Measurements from ENCODE around the gene RPS14. TPM values are rescaled to one million over a fixed set of nuclear protein-coding genes. Genes with fewer than 3 reads are reported as not detected.

The RPS14 gene
- total and polyA plus RNA-seq, 7 donors: 977 to 3,049 (median 1,443) TPM

DNA sequence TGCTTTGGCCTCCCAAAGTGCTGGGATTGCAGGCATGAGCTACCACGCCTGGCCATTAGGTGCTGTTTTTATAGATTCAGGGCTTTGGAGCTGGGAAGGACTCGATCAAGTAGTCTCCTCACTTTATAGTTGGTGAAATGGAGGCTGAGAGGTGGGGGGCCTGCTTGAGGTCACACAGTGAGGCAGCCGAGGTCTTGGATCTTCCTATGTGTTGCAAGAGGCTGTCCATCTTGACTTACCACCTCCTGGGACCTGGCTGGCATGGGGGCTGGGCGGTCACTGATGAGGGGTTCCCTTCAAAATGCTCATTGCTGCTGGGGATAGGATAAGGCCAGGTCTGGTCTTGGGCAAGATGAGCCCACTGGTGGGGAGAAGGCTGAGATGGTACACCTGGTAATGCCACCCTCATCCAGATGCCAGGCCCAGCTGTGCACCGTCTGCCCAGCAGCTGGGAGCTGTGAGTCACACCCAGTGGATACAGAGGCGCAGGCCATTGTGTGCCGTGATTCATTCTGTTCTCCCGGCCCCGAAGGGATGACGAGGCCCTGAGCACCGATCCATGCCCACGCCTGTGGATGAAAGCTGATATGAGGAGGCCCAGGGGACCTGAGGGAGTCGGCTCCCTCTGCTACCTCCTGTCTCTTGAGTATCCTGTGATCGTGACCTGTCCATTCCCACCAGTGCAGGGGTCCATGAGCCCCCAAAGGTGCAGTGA is 47.9 kb upstream of the RPS14 start:
- WGBS, 3 donors: 28 to 45% (median 32%) methylated on average over 14 of the region's 14 CpGs
- Histone ChIP-seq H3K27ac (peak overlapping the region; percentile 74), H3K4me1 (peaks cover 67% of the 10 kb centered on the region), H3K27me3 (ENCODE audit: insufficient read depth in 3 of 3, low read length in 2 of 3) (no peaks in the 10 kb centered on the region), H3K36me3 (ENCODE audit: insufficient read depth in 1 of 2, low read depth in 1 of 2) (no peaks in the 10 kb centered on the region), H3K9me3 (no peaks in the 10 kb centered on the region), H3K4me3 (no peak overlapping the region)
- peak; percentile 81 to 91 (median 90) for ATAC-seq
- TF ChIP-seq, protein P1, sequence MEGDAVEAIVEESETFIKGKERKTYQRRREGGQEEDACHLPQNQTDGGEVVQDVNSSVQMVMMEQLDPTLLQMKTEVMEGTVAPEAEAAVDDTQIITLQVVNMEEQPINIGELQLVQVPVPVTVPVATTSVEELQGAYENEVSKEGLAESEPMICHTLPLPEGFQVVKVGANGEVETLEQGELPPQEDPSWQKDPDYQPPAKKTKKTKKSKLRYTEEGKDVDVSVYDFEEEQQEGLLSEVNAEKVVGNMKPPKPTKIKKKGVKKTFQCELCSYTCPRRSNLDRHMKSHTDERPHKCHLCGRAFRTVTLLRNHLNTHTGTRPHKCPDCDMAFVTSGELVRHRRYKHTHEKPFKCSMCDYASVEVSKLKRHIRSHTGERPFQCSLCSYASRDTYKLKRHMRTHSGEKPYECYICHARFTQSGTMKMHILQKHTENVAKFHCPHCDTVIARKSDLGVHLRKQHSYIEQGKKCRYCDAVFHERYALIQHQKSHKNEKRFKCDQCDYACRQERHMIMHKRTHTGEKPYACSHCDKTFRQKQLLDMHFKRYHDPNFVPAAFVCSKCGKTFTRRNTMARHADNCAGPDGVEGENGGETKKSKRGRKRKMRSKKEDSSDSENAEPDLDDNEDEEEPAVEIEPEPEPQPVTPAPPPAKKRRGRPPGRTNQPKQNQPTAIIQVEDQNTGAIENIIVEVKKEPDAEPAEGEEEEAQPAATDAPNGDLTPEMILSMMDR (IDR thresholded peaks at IDR 0.05): no peak
- peak; percentile 85 to 91 for DNase-seq
- intact Hi-C loops (cut with DNase I): loop anchor here in 1 of 2 donors (1.0 to 5.0 kb wide), 2 partner anchors 20 to 35 kb away; no protein-coding TSS in a partner anchor

DNA sequence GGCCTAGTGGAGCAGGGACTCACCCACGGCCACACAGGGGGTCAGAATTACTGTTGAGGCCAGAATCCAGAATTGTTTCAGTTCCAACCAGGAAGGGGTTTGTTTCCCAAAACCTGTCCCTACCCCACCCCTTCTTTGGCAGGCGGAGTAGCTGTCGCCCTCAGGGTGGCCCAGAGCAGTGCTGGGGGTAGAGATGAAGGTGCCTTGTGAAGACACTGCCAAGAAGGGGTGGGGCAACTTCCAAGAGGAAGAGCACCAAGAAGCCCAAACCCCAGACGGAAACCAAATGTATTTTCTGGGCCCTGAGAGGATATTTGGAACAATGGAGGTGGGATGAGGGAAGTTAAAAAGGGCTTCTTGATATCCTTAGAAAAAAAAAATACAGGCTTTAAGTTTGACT is 47.0 kb upstream of the RPS14 start:
- no peak for DNase-seq
- H3K9me3 ChIP-seq: no peaks in the 10 kb centered on the region
- peak overlapping the region; percentile 74 for H3K27ac ChIP-seq
- TF ChIP-seq, protein P1 (IDR thresholded peaks at IDR 0.05): no peak
- 72 to 73% (median 72%) methylated on average over 4 of the region's 4 CpGs for whole genome bisulfite sequencing, 3 donors
- peaks cover 0 to 7% of the 10 kb centered on the region in 2 donors for H3K36me3 ChIP-seq (ENCODE audit: insufficient read depth in 1 of 2, low read depth in 1 of 2)
- ATAC-seq: no peak
- peaks cover 67% of the 10 kb centered on the region for H3K4me1 ChIP-seq
- no peak overlapping the region for H3K4me3 ChIP-seq
- intact Hi-C loops (cut with DNase I): loop anchor here in 1 of 2 donors (5.0 kb wide), 1 partner anchor 36 kb away; no protein-coding TSS in a partner anchor
- H3K27me3 ChIP-seq (ENCODE audit: insufficient read depth in 3 of 3, low read length in 2 of 3): no peaks in the 10 kb centered on the region

DNA sequence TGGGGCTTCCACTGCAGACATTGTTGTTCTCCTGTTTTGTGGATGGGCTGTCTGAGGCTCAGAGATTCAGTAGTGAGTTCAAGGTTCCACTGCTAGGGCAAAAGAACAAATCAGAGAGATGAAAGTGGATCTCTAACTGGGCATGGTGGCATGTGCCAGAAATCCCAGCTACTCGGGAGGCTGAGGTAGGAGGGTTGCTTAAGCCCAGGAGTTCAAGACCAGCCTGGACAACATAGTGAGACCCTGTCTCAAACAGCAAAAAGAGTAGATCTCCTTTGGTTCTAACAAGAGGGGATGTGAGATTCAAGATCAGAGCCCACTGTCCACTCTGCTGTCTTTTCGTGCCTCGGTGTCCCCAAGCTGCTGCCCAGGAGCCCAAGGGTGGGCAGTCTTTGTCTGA is 46.6 kb upstream of the RPS14 start:
- intact Hi-C loops (cut with DNase I): loop anchor here in 1 of 2 donors (5.0 kb wide), 1 partner anchor 36 kb away; no protein-coding TSS in a partner anchor
- Histone ChIP-seq H3K9me3 (no peaks in the 10 kb centered on the region), H3K27ac (peak overlapping the region; percentile 74), H3K27me3 (ENCODE audit: insufficient read depth in 3 of 3, low read length in 2 of 3) (no peaks in the 10 kb centered on the region), H3K36me3 (ENCODE audit: insufficient read depth in 1 of 2, low read depth in 1 of 2) (peaks cover 0 to 9% of the 10 kb centered on the region in 2 donors), H3K4me3 (no peak overlapping the region), H3K4me1 (peaks cover 67% of the 10 kb centered on the region)
- ATAC-seq (no peak), DNase-seq (no peak)
- TF ChIP-seq, protein P1 (IDR thresholded peaks at IDR 0.05): no peak
- 71 to 77% (median 74%) methylated on average over 3 of the region's 3 CpGs for WGBS, 3 donors

DNA sequence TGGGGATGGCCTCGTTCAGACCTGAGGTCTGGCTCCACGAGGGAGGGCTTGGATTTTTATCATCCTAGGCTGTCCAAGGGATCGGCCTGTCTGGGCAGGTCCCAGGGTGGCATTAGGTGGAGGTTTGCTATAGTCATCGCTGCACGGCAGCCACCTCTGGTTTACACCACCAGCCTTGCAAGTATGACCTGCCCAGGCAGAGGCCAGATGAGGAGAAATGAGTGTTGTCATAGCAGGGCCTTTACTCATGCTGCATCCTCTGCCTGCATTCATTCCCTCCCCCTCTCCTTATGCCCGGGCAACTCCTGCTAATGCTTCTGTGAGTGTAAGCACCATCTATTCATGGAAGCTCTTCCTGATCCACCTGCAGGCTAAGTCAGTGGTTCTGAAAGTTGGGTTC is 43.1 kb upstream of the RPS14 start:
- H3K36me3 ChIP-seq (ENCODE audit: insufficient read depth in 1 of 2, low read depth in 1 of 2): peaks cover 0 to 13% of the 10 kb centered on the region in 2 donors
- no peaks in the 10 kb centered on the region for H3K9me3 ChIP-seq
- 62 to 78% (median 68%) methylated on average over 6 of the region's 6 CpGs for WGBS, 3 donors
- no peak overlapping the region for H3K4me3 ChIP-seq
- H3K27ac ChIP-seq: peak overlapping the region; percentile 53
- H3K4me1 ChIP-seq: peaks cover 67% of the 10 kb centered on the region
- H3K27me3 ChIP-seq (ENCODE audit: insufficient read depth in 3 of 3, low read length in 2 of 3): no peaks in the 10 kb centered on the region
- DNase-seq (peak in 1 of 2 donors; percentile 46), ATAC-seq (peak; percentile 21 to 53 (median 30))
- TF ChIP-seq, protein P1 (IDR thresholded peaks at IDR 0.05): no peak
- intact Hi-C loops (cut with DNase I): loop anchor here in 1 of 2 donors (5.0 kb wide), 1 partner anchor 45 kb away; no protein-coding TSS in a partner anchor
